Measurements from ENCODE around the gene AGPAT3.

AGPAT3 gene

DNA sequence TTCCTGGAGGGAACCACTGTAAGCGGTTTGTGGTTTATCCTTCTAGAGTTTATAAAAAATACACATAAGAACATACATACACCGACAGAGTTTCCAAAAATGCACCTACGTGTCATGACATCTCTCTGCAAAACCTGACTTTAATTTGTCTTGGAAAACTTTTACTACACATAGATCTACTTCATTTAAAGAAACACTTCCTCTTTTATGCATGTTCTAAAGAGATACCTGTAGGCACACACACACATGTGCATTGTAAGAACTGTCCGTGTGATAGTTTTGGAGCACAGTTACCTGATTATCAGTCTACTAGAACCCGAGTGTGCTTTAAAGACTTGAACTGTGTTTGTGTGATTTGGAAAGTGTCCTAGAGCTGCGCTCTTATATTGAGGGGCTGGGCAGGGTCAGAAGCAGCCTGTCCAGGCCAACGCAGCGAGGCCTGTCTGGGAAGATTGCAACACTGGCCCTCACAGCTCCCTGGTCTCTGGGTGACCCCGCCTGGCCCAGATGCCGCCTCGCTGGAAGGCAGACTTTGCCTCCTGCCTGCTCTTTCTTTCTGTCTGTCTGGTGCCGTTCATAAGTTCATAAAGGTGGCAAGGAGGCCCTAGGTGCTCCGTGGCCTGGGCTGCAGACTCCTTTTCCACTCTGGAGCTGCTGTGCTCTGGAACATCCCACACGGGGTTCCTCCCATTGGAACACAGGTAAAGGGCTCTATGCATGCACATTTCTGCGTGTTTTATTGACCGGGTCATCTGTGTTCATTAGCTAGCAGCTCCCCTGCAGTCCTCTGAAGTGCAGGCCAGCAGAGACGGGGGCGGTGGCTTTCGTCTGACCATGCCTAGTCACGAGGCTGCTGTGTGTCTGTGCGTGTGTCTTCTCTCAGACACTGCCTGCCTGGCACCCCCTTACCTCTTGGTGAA is 46.3 kb downstream of the AGPAT3 start:
- no peak for DNase-seq

DNA sequence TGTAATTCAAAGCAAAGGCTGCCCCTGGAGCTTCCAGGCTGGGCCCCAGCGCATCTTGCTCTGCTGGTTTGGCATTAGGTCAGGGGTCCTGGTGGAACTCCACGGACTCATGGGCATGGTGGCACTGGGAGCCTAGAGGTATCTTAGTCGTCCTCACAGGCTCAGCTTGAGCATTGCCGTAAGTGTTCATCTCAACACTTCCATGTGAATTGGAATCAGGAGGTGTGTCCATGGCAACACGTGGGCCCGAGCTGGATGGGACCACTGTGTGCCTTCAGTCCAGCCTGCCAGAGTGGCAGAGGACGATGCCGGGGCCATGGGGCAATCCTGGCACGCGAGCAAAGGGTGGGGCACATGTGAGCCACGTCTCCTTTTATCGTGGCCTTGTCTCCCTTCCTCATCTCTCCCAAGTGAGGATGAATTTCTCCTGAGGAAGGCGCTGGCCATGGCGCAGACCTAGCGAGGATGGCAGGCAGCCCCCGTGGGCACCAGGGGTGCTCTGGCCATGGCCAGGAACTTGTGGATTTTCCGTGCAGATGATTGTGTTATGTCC is 47.0 kb downstream of the AGPAT3 start:
- no peak for DNase-seq

DNA sequence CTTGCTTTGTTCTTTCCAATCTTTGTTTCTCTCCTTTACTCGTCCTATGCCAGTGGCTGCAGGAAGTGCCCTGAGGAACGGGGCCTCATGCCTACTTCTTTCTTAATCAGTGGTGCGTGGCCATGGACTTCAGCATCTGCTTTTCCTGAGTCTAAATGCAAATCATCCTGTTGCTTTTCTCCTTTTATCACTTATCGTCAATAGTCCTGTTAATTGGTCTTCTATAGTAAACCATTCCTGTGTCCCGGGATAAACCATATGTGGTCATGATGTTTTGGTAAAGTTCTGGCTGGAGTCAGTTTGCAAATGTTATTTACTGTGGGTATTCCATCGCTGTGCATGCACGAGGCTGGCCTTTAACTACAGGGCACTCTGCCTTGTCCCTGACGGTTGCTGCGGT is 47.5 kb downstream of the AGPAT3 start:
- DNase-seq, result no peak

DNA sequence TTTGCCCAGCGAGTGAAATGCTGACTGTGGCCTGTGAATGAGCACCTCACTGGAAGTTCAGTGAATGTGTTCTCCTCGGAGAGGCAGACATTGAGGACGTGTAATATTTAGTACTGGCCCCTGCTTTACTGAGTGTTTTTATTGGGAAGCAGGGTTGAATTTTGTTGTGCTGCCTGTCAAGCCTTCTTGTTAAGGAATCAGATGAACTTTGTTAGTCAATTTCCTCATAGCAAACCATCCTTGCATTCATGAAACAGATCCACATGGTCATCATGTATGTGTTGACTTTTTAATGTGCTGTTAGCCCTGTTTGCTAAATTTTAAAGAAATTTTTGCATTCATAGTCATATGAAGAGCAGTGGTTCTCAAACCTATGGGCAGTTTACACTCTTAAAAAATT is 47.9 kb downstream of the AGPAT3 start:
- no peak for DNase-seq

DNA sequence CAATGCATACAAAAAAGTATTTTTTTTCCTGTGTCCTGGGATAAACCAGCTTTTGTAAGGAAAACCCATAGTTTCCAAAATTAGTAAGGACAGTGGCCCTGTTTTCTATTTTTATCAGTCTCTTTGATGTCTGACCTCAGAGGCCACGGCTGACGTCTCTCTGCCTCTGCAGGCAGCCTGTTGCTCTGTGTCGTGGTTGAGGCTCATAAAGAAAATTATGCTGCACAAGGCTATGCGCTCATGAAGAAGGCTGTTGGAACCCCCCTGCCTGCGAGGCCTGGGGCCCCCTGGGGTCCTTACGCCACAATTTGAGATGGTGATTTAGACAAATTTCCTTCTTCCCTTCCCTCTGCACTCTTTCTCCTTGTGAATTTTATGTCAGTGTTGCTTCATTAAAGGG is 48.9 kb downstream of the AGPAT3 start:
- DNase-seq, result no peak

DNA sequence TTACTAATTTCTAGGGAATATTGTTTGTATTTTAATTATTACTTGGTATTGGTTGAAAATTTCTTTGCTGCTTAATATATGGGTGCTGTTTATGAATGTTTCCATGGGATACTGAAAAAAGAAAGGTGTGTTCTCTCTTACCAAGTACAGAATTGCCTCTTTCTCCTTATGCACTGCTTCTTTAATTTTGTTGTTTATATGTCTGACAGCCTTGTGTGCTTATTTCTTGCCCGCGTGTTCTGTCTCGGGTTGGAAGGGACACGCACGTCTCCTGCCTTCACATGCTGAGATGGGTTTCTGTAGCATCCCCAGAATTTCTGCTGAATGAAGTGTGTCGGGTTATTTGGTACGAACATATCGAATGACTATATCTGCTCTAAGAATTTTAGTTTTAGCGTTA is 51.1 kb downstream of the AGPAT3 start:
- DNase-seq, result no peak

DNA sequence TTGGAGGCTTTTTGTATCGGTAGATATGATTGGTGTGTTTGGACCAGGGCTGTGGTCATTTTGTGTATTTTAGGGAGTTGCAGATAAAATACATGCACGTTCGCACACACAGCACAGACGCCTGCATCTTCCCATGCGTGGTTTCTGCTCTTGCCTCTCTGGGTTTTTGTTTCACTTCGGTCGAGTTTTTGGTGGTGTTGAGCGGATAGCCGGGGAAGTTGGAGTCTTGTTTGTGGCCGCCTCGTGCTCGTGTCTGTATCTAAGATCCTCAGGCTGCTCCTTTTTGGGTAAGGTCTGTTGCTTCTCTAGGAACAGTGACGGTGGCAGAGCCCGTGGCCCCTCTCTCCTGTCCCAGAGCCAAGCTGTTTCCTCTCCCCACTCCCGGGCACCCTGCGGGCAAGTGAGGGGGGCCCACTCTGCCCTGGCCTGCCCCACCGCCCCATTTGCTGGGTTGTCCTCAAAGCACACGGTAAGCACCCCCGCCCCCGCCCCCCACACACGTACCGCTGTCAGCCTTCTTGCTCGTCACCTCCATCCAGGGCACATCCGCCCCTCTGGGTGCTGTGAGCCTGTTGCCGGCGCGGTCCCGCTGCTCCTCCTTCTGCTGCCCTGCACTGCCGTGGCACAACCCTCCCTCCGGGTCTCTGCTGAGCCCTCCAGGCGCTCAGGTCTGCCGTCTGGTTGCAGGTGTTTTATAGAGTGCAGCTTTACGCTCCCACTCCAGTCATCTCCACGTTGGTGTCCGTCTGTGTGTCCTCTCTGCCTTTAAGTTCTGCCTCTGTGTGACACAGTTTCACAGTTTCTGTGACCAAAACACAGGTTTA is 51.9 kb downstream of the AGPAT3 start:
- DNase-seq, result no peak

DNA sequence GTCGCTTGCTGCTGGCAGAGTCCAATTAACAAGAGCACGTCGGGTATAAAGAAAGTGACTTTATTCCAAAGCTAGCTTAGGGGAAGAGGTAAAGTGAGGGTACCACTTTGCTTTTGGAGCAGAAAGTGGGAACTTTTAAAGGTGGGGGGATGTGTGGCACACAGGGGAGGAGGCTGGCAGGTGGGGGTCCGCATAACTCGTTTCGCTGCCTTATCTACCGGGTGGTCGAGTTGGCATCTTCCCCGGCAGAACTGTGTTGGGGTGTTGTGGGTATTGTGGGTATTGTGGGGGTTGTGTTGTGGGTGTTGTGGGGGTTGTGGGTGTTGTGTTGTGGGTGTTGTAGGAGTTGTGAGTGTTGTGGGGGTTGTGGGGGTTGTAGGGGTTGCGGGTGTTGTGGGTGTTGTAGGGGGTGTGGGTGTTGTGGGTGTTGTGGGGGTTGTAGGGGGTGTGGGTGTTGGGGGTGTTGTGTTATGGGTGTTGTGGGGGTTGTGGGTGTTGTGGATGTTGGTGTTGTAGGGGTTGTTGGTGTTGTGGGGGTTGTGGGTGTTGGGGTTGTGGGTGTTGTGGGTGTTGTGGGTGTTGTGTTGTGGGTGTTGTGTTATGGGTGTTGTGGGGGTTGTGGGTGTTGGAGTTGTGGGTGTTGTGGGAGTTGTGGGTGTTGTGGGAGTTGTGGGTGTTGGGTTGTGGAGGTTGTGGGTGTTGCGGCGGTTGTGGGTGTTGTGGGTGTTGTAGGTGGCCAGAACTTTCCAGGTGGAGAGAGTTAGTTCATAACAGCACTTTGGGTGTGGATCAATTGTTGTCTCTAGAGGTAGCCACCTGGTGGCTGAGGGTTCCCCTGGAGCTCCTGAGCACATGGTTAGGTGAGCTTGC is 52.7 kb downstream of the AGPAT3 start:
- DNase-seq, result no peak

DNA sequence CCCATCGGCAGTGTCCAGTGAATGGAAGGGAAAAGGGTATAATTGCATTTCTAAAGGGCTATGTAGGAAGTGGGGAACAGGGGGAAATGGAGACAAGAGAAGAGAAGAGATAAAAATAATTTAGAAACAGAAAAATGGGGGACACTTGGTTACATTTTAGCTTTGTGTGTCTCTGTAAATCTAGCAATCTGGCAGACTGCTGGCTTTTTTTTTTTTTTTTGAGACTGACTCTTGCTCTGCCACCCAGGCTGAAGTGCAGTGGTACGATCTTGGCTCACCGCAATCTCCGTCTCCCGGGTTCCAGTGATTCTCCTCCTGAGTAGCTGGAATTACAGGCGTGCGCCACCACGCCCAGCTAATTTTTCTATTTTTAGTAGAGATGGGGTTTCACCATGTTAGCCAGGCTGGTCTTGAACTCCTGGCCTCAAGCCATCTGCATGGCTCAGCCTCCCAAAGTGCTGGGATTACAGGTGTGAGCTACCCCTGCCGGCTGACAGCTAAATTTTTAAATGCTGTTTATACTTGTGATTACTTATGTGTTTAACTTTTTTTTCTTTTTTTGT is 53.4 kb downstream of the AGPAT3 start:
- no peak for DNase-seq

DNA sequence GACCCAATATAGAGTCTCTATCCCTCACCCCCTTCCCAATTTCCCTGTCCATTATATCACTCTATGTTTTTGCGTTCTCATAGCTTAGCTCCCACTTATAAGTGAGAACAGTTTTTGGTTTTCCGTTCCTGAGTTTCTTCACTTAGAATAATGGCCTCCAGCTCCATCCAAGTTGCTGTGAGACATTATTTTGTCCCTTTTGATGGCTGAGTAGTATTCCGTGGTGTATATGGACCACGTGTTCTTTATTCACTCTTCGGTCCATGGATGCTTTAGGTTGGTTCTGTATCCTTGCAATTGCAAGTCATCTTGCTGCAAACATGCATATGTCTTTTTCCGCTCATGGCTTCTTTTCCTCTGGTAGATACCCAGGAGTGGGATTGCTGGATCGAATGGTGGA is 54.3 kb downstream of the AGPAT3 start:
- no peak for DNase-seq

DNA sequence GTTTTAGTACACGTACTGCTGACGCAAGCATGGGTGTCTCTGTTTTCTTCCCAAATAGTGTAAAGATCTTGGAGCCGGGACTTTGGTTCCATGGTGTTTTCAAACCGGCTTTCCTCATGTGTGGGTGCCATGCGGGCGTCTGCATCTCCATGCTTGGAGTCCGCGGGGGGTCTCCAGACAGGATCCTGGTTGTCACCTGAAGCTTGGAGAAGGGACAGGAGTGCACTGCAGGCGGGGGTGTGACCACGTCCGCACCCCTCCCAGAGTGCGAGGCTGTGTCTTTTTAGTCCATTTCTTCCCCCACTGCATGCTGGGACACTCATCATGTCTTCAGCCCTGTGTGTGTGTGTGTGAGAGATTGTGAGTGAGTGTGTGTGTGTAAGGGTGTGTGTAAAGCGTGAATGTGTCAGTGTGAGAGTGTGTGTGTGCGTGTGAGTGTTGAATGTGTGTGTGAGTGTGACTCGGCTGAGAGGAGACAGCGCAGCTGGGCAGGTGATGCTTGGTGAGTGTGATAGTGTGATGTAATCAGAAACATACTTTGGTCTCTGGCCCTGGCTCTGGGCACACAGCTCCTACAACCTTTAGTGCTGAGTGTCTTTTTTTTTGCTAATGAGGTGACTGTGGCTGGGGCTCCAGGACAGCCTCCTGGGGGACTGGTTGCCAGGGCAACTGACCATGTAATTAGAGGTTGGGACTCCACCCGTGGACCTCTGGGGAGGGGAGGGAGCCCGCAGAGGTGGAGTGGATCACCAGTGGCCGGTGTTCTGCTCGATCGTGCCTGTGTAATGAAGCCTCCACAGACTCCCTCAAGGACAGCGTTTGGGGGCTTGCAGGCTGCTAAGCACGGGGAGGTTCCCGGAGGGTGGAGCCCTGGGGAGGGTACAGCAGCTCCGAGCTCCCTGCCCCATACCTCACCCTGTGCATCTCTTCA is 55.1 kb downstream of the AGPAT3 start:
- DNase-seq, result no peak

DNA sequence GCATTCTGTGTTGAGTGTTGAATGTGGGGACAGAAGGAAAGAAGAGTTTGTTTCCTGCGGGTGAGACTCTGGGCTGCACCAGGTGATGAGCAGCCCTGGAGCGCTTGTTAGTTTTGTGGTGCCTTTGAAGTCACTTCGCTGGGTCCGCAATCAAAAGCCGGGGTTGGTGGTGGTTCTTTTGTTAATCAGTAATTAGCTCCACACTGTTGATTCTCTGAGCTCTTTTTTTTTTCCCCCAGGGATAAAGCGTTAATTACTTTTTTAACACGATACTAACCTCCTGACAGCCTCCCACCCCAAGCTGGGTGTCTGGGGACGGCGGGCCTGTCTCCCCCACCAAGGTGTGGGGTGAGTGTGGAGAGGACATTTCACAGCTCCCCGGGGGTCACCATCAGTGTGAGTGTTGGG is 56.6 kb downstream of the AGPAT3 start:
- DNase-seq, result no peak

DNA sequence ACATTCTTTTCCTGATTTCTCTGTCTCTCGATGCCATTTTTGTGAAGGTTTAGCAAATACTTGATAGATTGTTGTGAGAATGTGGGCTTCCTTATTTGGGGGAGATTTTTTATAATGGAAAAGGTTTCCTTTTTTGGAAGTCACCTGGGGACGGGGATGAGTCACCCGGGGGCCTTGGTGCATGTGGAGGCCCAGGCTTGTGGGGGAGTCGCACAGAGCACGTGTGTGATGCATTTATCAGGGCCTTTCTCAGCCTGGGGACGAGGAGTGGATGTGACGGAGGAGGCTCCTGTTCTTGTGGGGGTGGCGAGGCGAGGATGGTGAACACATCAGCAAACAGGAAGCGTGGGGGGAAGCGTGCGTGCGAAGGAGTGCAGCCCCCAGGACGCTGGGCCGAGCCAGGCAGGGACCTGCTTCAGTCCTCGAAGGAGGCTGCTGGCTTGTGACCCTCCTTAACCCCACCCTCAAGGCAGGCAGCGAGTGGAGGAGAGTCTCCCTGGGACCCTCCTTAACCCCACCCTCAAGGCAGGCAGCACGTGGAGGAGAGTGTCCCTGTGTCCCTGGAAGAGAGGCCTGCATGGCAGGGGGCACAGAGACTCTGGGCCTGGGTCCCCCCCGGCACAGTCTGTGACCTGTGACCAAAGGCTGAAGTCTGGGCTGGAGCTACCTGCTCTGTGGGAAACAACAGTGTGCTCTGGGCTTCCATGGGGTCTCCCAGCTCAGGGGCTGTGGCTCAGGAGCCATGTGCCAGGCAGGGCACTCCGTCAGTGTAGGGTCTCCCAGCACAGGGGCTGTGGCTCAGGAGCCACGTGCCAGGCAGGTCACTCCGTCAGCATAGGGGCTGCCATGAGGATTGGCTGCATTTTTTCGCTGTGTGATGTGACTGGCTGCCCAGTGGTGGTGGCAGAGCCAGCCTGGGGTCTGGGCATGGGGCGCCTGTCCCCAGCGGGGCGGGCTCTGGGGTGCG is 57.2 kb downstream of the AGPAT3 start:
- DNase-seq, result no peak

DNA sequence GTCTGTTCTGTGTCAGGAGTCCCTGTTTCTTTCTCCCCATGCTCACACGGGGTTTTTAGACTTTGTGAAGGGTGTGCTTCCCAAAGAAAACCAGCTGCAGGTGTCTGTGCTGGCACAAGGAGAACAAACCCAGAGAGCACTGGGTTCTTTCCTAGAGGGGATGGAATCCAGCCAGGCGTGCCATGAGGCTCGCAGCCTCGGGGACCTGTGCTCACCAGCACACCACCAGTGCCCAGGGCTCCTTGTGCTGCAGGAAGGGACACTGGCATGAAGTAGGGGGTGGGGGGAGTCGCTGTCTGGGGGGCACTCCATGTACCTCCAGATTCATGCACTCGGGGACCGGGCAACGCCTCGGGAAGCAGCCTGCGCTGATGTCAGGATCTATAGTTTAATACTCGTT is 57.9 kb downstream of the AGPAT3 start:
- no peak for DNase-seq

DNA sequence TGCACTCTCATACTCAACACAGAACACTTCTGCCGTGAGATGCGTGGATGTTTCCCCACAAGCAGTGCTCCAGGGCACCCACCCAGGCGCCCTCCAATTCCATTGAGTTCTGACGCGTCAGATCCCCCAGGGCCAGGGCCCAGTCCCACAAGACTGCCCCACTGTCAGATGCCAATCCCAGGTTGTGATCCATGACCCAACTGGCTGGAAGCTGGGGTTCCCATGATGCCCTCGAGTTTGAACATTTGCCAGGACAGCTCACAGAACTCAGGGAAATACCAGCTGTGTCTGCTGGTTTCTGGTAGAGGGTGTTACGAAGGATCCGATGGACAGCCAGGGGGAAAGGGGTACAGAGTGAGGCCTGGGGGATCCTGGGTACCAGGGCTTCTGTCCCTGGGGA is 58.4 kb downstream of the AGPAT3 start:
- no peak for DNase-seq

DNA sequence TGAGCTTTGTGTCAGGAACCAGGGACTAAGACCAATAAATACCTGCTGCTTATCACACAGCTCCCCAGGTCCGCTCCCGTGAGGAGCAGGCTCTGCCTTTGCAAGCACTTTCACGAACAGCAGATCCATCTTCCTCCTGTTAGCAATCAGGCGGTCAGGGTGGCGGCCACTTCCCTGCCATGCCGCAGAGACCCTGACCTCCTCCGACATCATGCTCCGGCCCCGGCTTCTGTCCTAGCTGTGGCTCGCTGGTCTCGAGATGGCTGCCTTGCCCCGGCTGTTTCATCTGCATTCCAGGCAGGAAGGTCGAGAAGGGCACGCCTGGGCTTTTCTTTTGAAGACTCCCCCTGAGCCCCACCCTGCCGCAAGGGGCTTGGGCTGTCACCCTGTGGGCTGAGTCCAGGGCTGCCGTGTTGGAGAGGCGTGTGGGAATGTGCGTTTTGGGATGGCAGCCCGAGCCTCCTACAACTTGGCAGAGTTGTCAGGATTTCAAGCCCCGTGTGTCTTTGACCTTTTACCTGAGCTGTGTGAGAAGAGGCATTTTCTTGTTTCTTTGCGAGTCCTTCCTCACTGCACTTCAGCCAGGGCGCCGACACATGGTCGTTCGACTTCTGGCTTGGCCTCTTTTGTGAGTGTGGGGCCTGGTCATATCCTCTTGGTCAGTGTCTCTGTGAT is 59.5 kb downstream of the AGPAT3 start:
- DNase-seq, result no peak

DNA sequence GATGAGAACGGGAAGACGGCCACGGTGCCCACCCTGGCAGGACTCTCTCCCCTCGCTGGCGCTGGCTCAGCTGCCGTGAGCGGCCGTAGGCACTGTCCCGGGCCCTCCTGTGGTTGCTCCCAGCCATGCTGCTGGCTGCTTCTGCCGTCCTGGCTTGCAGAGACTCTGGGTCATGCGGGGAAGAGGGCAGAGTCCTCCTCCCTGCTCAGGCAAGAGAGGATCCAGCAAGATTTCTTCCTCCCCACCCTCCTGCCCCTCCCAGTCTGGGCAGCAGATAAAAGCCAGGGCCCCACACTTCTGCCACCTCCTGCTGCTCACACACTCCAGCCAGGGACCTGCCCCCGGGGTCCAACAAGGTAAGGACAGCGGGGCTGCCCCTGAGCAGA is 60.1 kb downstream of the AGPAT3 start:
- no peak for DNase-seq

DNA sequence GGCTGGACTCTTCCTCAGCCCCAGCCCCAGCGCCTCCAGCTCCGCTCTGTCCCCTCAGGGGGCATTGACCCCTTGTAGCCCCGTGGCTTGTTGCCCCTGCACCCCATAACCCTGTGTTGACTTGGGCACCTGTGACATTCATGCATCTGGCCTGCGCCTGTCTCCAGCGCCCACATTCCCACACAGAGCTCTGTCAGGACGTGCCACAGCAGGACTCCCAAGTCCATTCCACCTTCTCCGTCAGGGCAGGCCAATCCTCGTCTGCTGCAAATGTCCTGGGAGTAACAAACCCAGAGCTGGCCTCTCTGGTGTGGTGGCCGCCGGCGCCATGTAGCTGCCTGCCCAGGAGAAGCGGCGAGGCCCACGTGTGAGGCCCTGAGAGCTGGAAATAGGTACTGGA is 60.6 kb downstream of the AGPAT3 start:
- DNase-seq, result no peak

DNA sequence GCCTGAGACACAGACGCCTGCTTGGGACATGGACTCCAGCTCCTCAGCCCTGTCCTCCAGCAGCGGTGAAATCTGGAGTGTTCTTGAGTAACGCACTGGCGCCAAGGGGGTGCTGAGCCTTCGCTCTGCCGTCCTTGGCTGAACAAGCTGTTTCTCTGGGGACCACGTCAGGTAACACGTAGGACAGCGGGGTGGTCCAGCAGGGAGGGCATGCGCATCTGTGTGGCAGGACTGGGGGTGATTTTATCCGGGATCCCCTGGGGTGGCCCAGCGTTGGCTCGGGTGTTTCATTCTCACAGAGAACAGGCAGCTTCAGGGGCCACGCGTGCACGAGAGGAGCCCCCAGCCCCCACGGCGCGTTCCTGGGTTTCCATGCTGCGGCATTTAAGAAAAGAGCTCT is 61.2 kb downstream of the AGPAT3 start:
- no peak for DNase-seq
